ENCODE measurements around the gene GGNBP2. TPM values are rescaled to one million over a fixed set of nuclear protein-coding genes. Genes with fewer than 3 reads are reported as not detected.

The GGNBP2 gene
- total RNA-seq, 4 donors from 2014 or later = 28.8 to 56.6 (median 39.5) TPM

DNA sequence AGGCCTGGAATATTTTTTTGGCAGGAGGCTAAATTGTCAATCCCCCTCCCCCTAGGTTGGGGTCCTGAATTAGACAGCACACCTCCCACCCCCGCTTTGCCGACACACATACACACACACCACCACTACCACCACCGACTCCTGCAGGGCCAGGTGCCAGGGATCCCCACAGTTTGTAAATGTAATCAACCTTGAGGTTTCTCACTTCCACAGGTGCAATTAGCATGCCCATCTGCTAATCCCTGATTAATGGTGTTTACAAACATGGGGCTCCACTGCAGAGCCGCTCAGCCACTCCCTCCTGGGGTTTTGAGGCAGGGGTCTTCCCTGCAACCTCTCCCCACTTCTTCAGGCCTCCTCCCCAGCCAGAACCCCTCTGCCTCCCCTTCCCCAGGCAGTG lies 68.4 kb downstream of the GGNBP2 start:
- Histone ChIP-seq H3K27ac (no peak overlapping the region), H3K4me1 (peaks cover 19 to 24% of the 10 kb centered on the region in 2 donors), H3K4me3 (no peak overlapping the region), H3K27me3 (no peaks in the 10 kb centered on the region), H3K9me3 (no peaks in the 10 kb centered on the region), H3K36me3 (peaks cover 0 to 3% of the 10 kb centered on the region in 2 donors)
- DNase-seq (no peak), ATAC-seq (no peak)
- in situ Hi-C loops (cut with MboI; ENCODE audit: low sequenced_read_pairs in 4 of 4) = loop anchor here in 2 of 4 donors (10.0 to 25.0 kb wide), 2 partner anchors 349 to 432 kb away; no protein-coding TSS in a partner anchor
- intact Hi-C loops (cut with DNase I; ENCODE audit: low total_unique reads) = no loop called here
- TF ChIP-seq, protein P1, sequence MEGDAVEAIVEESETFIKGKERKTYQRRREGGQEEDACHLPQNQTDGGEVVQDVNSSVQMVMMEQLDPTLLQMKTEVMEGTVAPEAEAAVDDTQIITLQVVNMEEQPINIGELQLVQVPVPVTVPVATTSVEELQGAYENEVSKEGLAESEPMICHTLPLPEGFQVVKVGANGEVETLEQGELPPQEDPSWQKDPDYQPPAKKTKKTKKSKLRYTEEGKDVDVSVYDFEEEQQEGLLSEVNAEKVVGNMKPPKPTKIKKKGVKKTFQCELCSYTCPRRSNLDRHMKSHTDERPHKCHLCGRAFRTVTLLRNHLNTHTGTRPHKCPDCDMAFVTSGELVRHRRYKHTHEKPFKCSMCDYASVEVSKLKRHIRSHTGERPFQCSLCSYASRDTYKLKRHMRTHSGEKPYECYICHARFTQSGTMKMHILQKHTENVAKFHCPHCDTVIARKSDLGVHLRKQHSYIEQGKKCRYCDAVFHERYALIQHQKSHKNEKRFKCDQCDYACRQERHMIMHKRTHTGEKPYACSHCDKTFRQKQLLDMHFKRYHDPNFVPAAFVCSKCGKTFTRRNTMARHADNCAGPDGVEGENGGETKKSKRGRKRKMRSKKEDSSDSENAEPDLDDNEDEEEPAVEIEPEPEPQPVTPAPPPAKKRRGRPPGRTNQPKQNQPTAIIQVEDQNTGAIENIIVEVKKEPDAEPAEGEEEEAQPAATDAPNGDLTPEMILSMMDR (IDR thresholded peaks at IDR 0.05 in 4 of 5, conservative IDR thresholded peaks at IDR 0.05 in 1 of 5) = no peak
- TF ChIP-seq POLR2A (IDR thresholded peaks at IDR 0.05) = no peak

DNA sequence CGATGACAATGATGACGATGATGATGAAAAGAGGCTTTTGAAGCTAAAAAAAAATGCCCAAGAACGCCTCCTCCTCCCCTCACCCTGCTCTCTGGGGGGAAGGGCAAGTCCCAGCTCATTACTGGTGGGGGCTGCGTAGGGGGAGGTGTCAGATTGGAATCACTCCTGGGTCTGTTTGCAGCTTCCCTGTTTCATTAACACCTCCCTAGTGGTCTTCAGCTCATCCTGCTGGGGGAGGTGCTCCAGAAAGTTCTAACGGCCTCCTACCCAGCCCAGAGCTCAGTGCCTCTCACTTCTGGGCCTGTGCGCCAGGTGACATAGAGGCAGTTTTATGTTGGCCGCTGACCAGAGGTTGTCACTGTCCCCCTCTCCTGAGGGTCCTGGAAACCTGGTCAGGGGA lies 69.4 kb downstream of the GGNBP2 start:
- Histone ChIP-seq H3K27me3 (no peaks in the 10 kb centered on the region), H3K9me3 (no peaks in the 10 kb centered on the region), H3K4me1 (peaks cover 17 to 19% of the 10 kb centered on the region in 2 donors), H3K4me3 (no peak overlapping the region), H3K36me3 (no peaks in the 10 kb centered on the region), H3K27ac (no peak overlapping the region)
- ATAC-seq = no peak
- no peak for TF ChIP-seq POLR2A (IDR thresholded peaks at IDR 0.05)
- TF ChIP-seq, protein P1 (IDR thresholded peaks at IDR 0.05 in 4 of 5, conservative IDR thresholded peaks at IDR 0.05 in 1 of 5) = no peak
- intact Hi-C loops (cut with DNase I; ENCODE audit: low total_unique reads) = no loop called here
- in situ Hi-C loops (cut with MboI; ENCODE audit: low sequenced_read_pairs in 4 of 4) = loop anchor here in 2 of 4 donors (10.0 to 25.0 kb wide), 2 partner anchors 348 to 431 kb away; no protein-coding TSS in a partner anchor
- no peak for DNase-seq

DNA sequence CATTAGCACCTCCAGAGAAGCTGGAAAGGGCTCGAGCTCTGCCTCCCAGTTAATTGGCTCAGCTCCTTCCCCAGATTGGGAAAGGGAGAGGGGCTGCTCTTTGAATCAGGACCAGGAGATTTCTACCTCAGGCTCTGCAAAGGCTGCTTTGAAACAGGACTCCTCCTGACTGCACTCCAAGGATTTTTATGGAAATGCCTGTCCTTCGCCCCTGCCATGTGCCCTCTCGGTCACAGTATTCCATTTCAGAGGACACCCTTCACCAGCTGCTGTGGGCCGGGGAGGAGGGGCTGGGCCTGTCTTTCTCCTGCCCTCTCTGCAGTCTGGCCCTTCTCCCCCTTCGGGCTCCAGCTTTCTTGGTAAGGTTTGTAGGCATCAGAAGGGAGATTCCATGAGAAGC lies 70.2 kb downstream of the GGNBP2 start:
- peaks cover 15 to 19% of the 10 kb centered on the region in 2 donors for H3K4me1 ChIP-seq
- ATAC-seq (peak; percentile 65 to 91), DNase-seq (peak in 1 of 2 donors; percentile 64)
- no peaks in the 10 kb centered on the region for H3K36me3 ChIP-seq
- in situ Hi-C loops (cut with MboI; ENCODE audit: low sequenced_read_pairs in 4 of 4) = loop anchor here in 2 of 4 donors (10.0 to 25.0 kb wide), 2 partner anchors 347 to 430 kb away; no protein-coding TSS in a partner anchor
- no peaks in the 10 kb centered on the region for H3K27me3 ChIP-seq
- no peaks in the 10 kb centered on the region for H3K9me3 ChIP-seq
- TF ChIP-seq POLR2A (IDR thresholded peaks at IDR 0.05) = no peak
- TF ChIP-seq, protein P1 (IDR thresholded peaks at IDR 0.05 in 4 of 5, conservative IDR thresholded peaks at IDR 0.05 in 1 of 5) = no peak
- H3K4me3 ChIP-seq = no peak overlapping the region
- intact Hi-C loops (cut with DNase I; ENCODE audit: low total_unique reads) = no loop called here
- H3K27ac ChIP-seq = peak overlapping the region in 3 of 4 donors; percentile 5 to 62 (median 48)

DNA sequence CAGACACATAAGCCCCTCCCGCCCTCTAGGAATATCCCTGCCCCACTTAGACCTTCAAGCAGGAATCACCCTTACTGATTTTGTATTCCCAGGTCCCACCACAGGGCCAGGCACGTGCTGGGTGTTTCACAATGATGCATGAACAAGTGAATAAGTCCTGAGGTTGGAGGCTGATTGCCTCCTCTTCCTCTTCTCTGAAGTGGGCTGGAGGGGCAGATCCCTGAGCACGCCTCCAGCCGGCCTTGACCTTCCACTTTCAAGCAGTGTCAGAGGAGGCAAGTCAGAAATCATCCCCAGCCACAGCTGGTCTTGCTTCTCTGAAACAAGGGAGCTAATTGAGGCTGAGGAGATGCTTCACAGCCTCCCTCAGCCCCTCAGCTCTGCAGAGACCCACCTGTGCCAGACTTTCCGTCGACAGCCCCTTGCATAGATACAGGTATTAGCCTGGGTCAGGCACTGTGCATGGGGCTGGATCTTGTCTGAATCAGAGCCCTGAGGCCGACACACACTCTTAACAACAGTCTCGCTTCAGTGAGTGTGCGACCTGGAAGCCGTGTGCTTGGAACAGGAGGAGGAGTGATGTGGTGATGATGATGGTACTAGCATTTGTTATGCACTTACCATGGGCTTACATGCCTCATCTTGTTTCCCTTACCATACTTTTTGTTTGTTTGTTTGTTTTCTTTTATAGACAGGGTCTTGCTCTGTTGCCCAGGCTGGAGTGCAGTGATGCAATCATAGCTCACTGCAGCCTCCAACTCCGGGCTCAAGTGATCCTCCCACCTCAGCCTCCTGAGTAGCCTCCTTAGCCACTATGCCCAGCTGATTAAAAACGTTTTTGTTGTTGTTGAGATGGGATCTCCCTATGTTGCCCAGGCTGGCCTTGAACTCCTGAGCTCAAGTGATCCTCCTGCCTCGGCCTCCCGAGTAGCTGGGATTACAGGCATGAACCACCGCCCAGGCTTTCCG lies 71.6 kb downstream of the GGNBP2 start:
- intact Hi-C loops (cut with DNase I; ENCODE audit: low total_unique reads) = no loop called here
- no peak for DNase-seq
- no peaks in the 10 kb centered on the region for H3K27me3 ChIP-seq
- no peak overlapping the region for H3K4me3 ChIP-seq
- peaks cover 15 to 19% of the 10 kb centered on the region in 2 donors for H3K4me1 ChIP-seq
- no peaks in the 10 kb centered on the region for H3K9me3 ChIP-seq
- in situ Hi-C loops (cut with MboI; ENCODE audit: low sequenced_read_pairs in 4 of 4) = loop anchor here in 2 of 4 donors (10.0 to 25.0 kb wide), 2 partner anchors 346 to 428 kb away; no protein-coding TSS in a partner anchor
- H3K27ac ChIP-seq = no peak overlapping the region
- no peaks in the 10 kb centered on the region for H3K36me3 ChIP-seq
- no peak for ATAC-seq
- TF ChIP-seq, protein P1 (IDR thresholded peaks at IDR 0.05 in 4 of 5, conservative IDR thresholded peaks at IDR 0.05 in 1 of 5) = no peak
- no peak for TF ChIP-seq POLR2A (IDR thresholded peaks at IDR 0.05)

Data from gastrocnemius medialis (tissue), 4 donors.